WTC11 (cell line): ENCODE data around the gene NSD1. TPM values are rescaled to one million over a fixed set of nuclear protein-coding genes. Genes with fewer than 3 reads are reported as not detected.

ENCODE experiments used
- ATAC-seq: fragments of 200-7000 bp; cut with Tn5 transposase; 2 replicates; pipeline ENCODE4 v1.10.0; 2021; ENCODE audit warnings: mild to moderate bottlenecking, moderate library complexity
- CTCF ChIA-PET: fragments of 300-600 bp; sonication (Branson Sonifier 250); formaldehyde crosslinking; loops from one replicate; lab custom pipeline; 2021; ENCODE audit warnings: antibody characterized with exemption; lab: Charles Lee
- POLR2A ChIA-PET: fragments of 350-600 bp; sonication (Branson Sonifier 250); formaldehyde crosslinking; loops from one replicate; lab custom pipeline; 2021; ENCODE audit warnings: antibody characterized with exemption; lab: Charles Lee
- DNase-seq: peaks from one replicate; pipeline ENCODE4 v3.0.0; 2021; ENCODE audit warnings: low spot score
- H3K27ac Mint-ChIP-seq: 2 replicates; pipeline ENCODE4 v1.8.0; 2021; ENCODE audit warnings: mixed read lengths
- H3K27me3 Mint-ChIP-seq: 2 replicates; pipeline ENCODE4 v1.8.0; 2021; ENCODE audit warnings: low read depth, mild to moderate bottlenecking, moderate library complexity, mixed read lengths
- H3K36me3 Mint-ChIP-seq: 2 replicates; pipeline ENCODE4 v1.8.0; 2021; ENCODE audit warnings: mixed read lengths
- H3K4me1 Mint-ChIP-seq: 2 replicates; pipeline ENCODE4 v1.8.0; 2022; ENCODE audit warnings: mixed read lengths
- H3K4me3 Mint-ChIP-seq: 2 replicates; pipeline ENCODE4 v1.8.0; 2021; ENCODE audit warnings: mild to moderate bottlenecking, moderate library complexity, mixed read lengths
- H3K9me3 Mint-ChIP-seq: 2 replicates; pipeline ENCODE4 v1.8.0; 2021; ENCODE audit warnings: mixed read lengths
- ARID4B ChIP-seq: sonication (generic); formaldehyde crosslinking; IDR thresholded peaks from 2 replicates; pipeline ENCODE4 v1.8.0; 2023; ENCODE audit warnings: missing genetic modification reagents, mild to moderate bottlenecking, borderline replicate concordance
- CBFB ChIP-seq: sonication (generic); formaldehyde crosslinking; IDR thresholded peaks from 2 replicates; pipeline ENCODE4 v1.8.1; 2022; ENCODE audit warnings: mild to moderate bottlenecking, low read depth, missing genetic modification reagents
- CTCF ChIP-seq: fragments of 200-600 bp; IDR thresholded peaks from 2 replicates; pipeline ENCODE4 v1.8.0; 2022; ENCODE audit warnings: antibody characterized with exemption
- E2F5 ChIP-seq: sonication (generic); formaldehyde crosslinking; IDR thresholded peaks from 2 replicates; pipeline ENCODE4 v1.8.1; 2022; ENCODE audit warnings: mild to moderate bottlenecking, moderate library complexity, missing genetic modification reagents
- ETV6 ChIP-seq: sonication (generic); formaldehyde crosslinking; IDR thresholded peaks from 2 replicates; pipeline ENCODE4 v1.8.1; 2022; ENCODE audit warnings: mild to moderate bottlenecking, missing genetic modification reagents
- FOXK1 ChIP-seq: sonication (generic); formaldehyde crosslinking; IDR thresholded peaks from 2 replicates; pipeline ENCODE4 v1.8.0; 2022; ENCODE audit warnings: mild to moderate bottlenecking, moderate library complexity, missing genetic modification reagents
- GABPB1 ChIP-seq: sonication (generic); formaldehyde crosslinking; IDR thresholded peaks from 2 replicates; pipeline ENCODE4 v1.8.1; 2023; ENCODE audit warnings: mild to moderate bottlenecking, missing genetic modification reagents
- IRF1 ChIP-seq: sonication (generic); formaldehyde crosslinking; IDR thresholded peaks from 2 replicates; pipeline ENCODE4 v1.8.0; 2023; ENCODE audit warnings: missing genetic modification reagents
- MAX ChIP-seq: sonication (generic); formaldehyde crosslinking; IDR thresholded peaks from 2 replicates; pipeline ENCODE4 v1.8.0; 2022; ENCODE audit warnings: mild to moderate bottlenecking, missing genetic modification reagents
- MYBL2 ChIP-seq: sonication (generic); formaldehyde crosslinking; IDR thresholded peaks from 2 replicates; pipeline ENCODE4 v1.8.1; 2023; ENCODE audit warnings: mild to moderate bottlenecking, moderate library complexity, missing genetic modification reagents
- NFE2L1 ChIP-seq: sonication (generic); formaldehyde crosslinking; IDR thresholded peaks from 2 replicates; pipeline ENCODE4 v1.8.1; 2023; ENCODE audit warnings: missing genetic modification reagents
- NFYB ChIP-seq: sonication (generic); formaldehyde crosslinking; conservative IDR thresholded peaks from 2 replicates; pipeline ENCODE4 v1.8.0; 2022; ENCODE audit warnings: low read depth, missing genetic modification reagents
- NR3C1 ChIP-seq: sonication (generic); formaldehyde crosslinking; conservative IDR thresholded peaks from 2 replicates; pipeline ENCODE4 v1.8.1; 2023; ENCODE audit warnings: low read depth, mild to moderate bottlenecking, missing genetic modification reagents
- PREB ChIP-seq: sonication (generic); formaldehyde crosslinking; IDR thresholded peaks from 2 replicates; pipeline ENCODE4 v1.8.1; 2022; ENCODE audit warnings: mild to moderate bottlenecking, missing genetic modification reagents, moderate library complexity, borderline replicate concordance
- SMAD4 ChIP-seq: sonication (generic); formaldehyde crosslinking; IDR thresholded peaks from 2 replicates; pipeline ENCODE4 v1.8.0; 2022; ENCODE audit warnings: mild to moderate bottlenecking, missing genetic modification reagents
- TEAD1 ChIP-seq: sonication (generic); formaldehyde crosslinking; IDR thresholded peaks from 2 replicates; pipeline ENCODE4 v1.8.0; 2022; ENCODE audit warnings: mild to moderate bottlenecking, missing genetic modification reagents
- ZBTB21 ChIP-seq: sonication (generic); formaldehyde crosslinking; IDR thresholded peaks from 2 replicates; pipeline ENCODE4 v1.8.1; 2023; ENCODE audit warnings: mild to moderate bottlenecking, missing genetic modification reagents, borderline replicate concordance
- ZNF396 ChIP-seq: fragments of 250-450 bp; sonication (Bioruptor Pico); IDR thresholded peaks from 2 replicates; pipeline ENCODE4 v1.8.0; 2021; ENCODE audit warnings: mild to moderate bottlenecking, moderate library complexity, borderline replicate concordance
- ZNF512 ChIP-seq: sonication (generic); formaldehyde crosslinking; IDR thresholded peaks from 2 replicates; pipeline ENCODE4 v1.8.1; 2022; ENCODE audit warnings: missing genetic modification reagents, borderline replicate concordance
- total RNA-seq: library from RNA; stranded (reverse); gene quantifications from 3 replicates; pipeline ENCODE4 v1.2.3, GENCODE V29; 2021

NSD1 gene
- total RNA-seq, 1 experiment from 2014 or later: 148 TPM

GRCh38 chr5:177222269-177222668, 88.7 kb downstream of the NSD1 start (continued):
- TF ChIP-seq ARID4B (CRISPR knock-in tag) (no peak), SMAD4 (CRISPR knock-in tag) (no peak)
- TF ChIP-seq, all 79 proteins: peak for 0

- ChIA-PET CTCF (no interaction called here), POLR2A (no interaction called here)
- Mint-ChIP-seq H3K4me1 (peaks cover 3% of the 10 kb centered on the region), H3K4me3 (no peak overlapping the region), H3K27me3 (no peaks in the 10 kb centered on the region), H3K9me3 (no peaks in the 10 kb centered on the region), H3K27ac (no peak overlapping the region; the same call in 1 of the 2 replicates), H3K36me3 (peaks cover 12% of the 10 kb centered on the region)
- ATAC-seq (no peak), DNase-seq (no peak)
- TF ChIP-seq ZNF512 (CRISPR knock-in tag) (no peak), ETV6 (CRISPR knock-in tag) (no peak), IRF1 (CRISPR knock-in tag) (no peak), E2F5 (CRISPR knock-in tag) (no peak), MYBL2 (CRISPR knock-in tag) (no peak), ARID4B (CRISPR knock-in tag) (no peak), NFE2L1 (no peak), MAX (no peak), CBFB (no peak), TEAD1 (no peak), NR3C1 (CRISPR knock-in tag) (no peak), CTCF (no peak), NFYB (CRISPR knock-in tag) (no peak), GABPB1 (no peak), FOXK1 (CRISPR knock-in tag) (no peak), ZNF396 (CRISPR knock-in tag) (no peak), ZBTB21 (CRISPR knock-in tag) (no peak), PREB (CRISPR knock-in tag) (no peak)
Observed at GRCh38 chr5:177225798-177226197, 92.2 kb downstream of the NSD1 start.
